HEK293 (cell line): Measurements from ENCODE around the gene PPP6R3.

Experiments
- CTCF ChIA-PET: fragments of 350-600 bp; formaldehyde crosslinking; extraction: SDS; loops from one replicate; lab custom pipeline; 2021; ENCODE audit warnings: antibody characterized with exemption; lab: Yijun Ruan, JAX
- POLR2A ChIA-PET: fragments of 300-600 bp; formaldehyde crosslinking; extraction: SDS; loops from one replicate; lab custom pipeline; 2020; ENCODE audit warnings: antibody characterized with exemption, inconsistent platforms; lab: Yijun Ruan, JAX
- H3K27ac ChIP-seq: fragments of 200-500 bp; sonication (Bioruptor generic); 2 replicates; pipeline ENCODE4 v1.5.1; 2014; ENCODE audit warnings: low read depth, low read length, control low read depth, inconsistent platforms; ENCODE audit errors: extremely low read depth
- H3K36me3 ChIP-seq, 2 experiments: fragments of 200-500 bp in 1 of 2; sonication (Bioruptor generic) in 1 of 2; 1 replicate in 1 of 2; 2 replicates in 1 of 2; pipeline ENCODE4 v1.5.1; 2014 to 2017; ENCODE audit warnings: inconsistent platforms in 2 of 2, low read length in 2 of 2; ENCODE audit not compliant: control insufficient read depth in 2 of 2, insufficient read depth in 1 of 2
- H3K4me1 ChIP-seq: fragments of 200-500 bp; sonication (Bioruptor generic); 2 replicates; pipeline ENCODE4 v1.5.1; 2014; ENCODE audit warnings: mild to moderate bottlenecking, low read length, inconsistent platforms; ENCODE audit not compliant: control insufficient read depth, insufficient read depth
- H3K4me3 ChIP-seq: 2 replicates; pipeline ENCODE4 v1.5.1; 2011; ENCODE audit warnings: low read depth, mild to moderate bottlenecking, control low read depth, low read length, moderate library complexity
- H3K9me3 ChIP-seq: fragments of 200-500 bp; sonication (Bioruptor generic); 2 replicates; pipeline ENCODE4 v1.5.1; 2014; ENCODE audit warnings: low read depth, low read length, inconsistent platforms; ENCODE audit not compliant: control insufficient read depth, insufficient read depth
- GFI1B ChIP-seq: fragments of 450-650 bp; formaldehyde crosslinking; IDR thresholded peaks from 2 replicates; pipeline ENCODE4 v1.5.1; 2016; ENCODE audit warnings: missing biosample characterization, missing genetic modification characterization
- GLI2 ChIP-seq: fragments of 450-650 bp; formaldehyde crosslinking; IDR thresholded peaks from 2 replicates; pipeline ENCODE4; 2017; ENCODE audit warnings: missing biosample characterization, missing genetic modification characterization, low read depth, borderline replicate concordance
- IKZF3 ChIP-seq: fragments of 450-650 bp; IDR thresholded peaks from 2 replicates; pipeline ENCODE4 v1.5.0; 2018; ENCODE audit warnings: missing biosample characterization, mild to moderate bottlenecking, missing genetic modification characterization, moderate library complexity
- REPIN1 ChIP-seq: fragments of 450-650 bp; formaldehyde crosslinking; IDR thresholded peaks from 2 replicates; pipeline ENCODE4 v1.5.1; 2017; ENCODE audit warnings: missing biosample characterization, missing genetic modification characterization, low read depth
- TRIM28 ChIP-seq: IDR thresholded peaks from 2 replicates; pipeline ENCODE4 v1.6.1; 2011; ENCODE audit warnings: low read length, control low read depth, borderline replicate concordance
- WT1 ChIP-seq: fragments of 450-650 bp; formaldehyde crosslinking; IDR thresholded peaks from 2 replicates; pipeline ENCODE4 v1.5.1; 2016; ENCODE audit warnings: missing biosample characterization, missing genetic modification characterization
- ZBTB17 ChIP-seq: fragments of 450-650 bp; formaldehyde crosslinking; IDR thresholded peaks from 2 replicates; pipeline ENCODE4 v1.5.1; 2016; ENCODE audit warnings: missing biosample characterization, missing genetic modification characterization
- ZBTB8A ChIP-seq: fragments of 450-650 bp; formaldehyde crosslinking; IDR thresholded peaks from 2 replicates; pipeline ENCODE4 v1.5.1; 2016; ENCODE audit warnings: missing biosample characterization, missing genetic modification characterization
- ZFP69B ChIP-seq: fragments of 450-650 bp; formaldehyde crosslinking; IDR thresholded peaks from 2 replicates; pipeline ENCODE4 v1.5.1; 2016; ENCODE audit warnings: missing biosample characterization, missing genetic modification characterization
- ZIC2 ChIP-seq: fragments of 450-650 bp; formaldehyde crosslinking; IDR thresholded peaks from 2 replicates; pipeline ENCODE4 v1.5.1; 2016; ENCODE audit warnings: missing biosample characterization, missing genetic modification characterization
- ZNF133 ChIP-seq: fragments of 450-650 bp; formaldehyde crosslinking; IDR thresholded peaks from 2 replicates; pipeline ENCODE4 v1.5.1; 2016; ENCODE audit warnings: missing biosample characterization, missing genetic modification characterization
- ZNF214 ChIP-seq: fragments of 450-650 bp; formaldehyde crosslinking; IDR thresholded peaks from 2 replicates; pipeline ENCODE4 v1.5.1; 2017; ENCODE audit warnings: missing biosample characterization, mild to moderate bottlenecking, missing genetic modification characterization, borderline replicate concordance
- ZNF335 ChIP-seq: fragments of 450-650 bp; formaldehyde crosslinking; conservative IDR thresholded peaks from 2 replicates; pipeline ENCODE4 v1.5.1; 2016; ENCODE audit warnings: missing biosample characterization, missing genetic modification characterization
- ZNF521 ChIP-seq: fragments of 450-650 bp; formaldehyde crosslinking; IDR thresholded peaks from 2 replicates; pipeline ENCODE4 v1.5.1; 2017; ENCODE audit warnings: missing biosample characterization, mild to moderate bottlenecking, missing genetic modification characterization
- ZNF843 ChIP-seq: fragments of 450-650 bp; formaldehyde crosslinking; IDR thresholded peaks from 2 replicates; pipeline ENCODE4 v1.5.1; 2016; ENCODE audit warnings: missing biosample characterization, missing genetic modification characterization
- ZSCAN16 ChIP-seq: fragments of 450-650 bp; formaldehyde crosslinking; IDR thresholded peaks from 2 replicates; pipeline ENCODE4 v1.5.1; 2016; ENCODE audit warnings: missing biosample characterization, missing genetic modification characterization
- ZSCAN23 ChIP-seq: fragments of 450-650 bp; formaldehyde crosslinking; IDR thresholded peaks from 2 replicates; pipeline ENCODE4 v1.5.1; 2016; ENCODE audit warnings: missing biosample characterization, missing genetic modification characterization
- TF ChIP-seq, protein P1 (sequence below): fragments of 450-650 bp; formaldehyde crosslinking; IDR thresholded peaks from 2 replicates; pipeline ENCODE4 v1.5.1; 2016; ENCODE audit warnings: missing biosample characterization, missing genetic modification characterization
- TF ChIP-seq, protein P2 (sequence below): fragments of 450-650 bp; formaldehyde crosslinking; IDR thresholded peaks from 2 replicates; pipeline ENCODE4 v1.5.1; 2016; ENCODE audit warnings: missing biosample characterization, missing genetic modification characterization

PPP6R3 gene

DNA sequence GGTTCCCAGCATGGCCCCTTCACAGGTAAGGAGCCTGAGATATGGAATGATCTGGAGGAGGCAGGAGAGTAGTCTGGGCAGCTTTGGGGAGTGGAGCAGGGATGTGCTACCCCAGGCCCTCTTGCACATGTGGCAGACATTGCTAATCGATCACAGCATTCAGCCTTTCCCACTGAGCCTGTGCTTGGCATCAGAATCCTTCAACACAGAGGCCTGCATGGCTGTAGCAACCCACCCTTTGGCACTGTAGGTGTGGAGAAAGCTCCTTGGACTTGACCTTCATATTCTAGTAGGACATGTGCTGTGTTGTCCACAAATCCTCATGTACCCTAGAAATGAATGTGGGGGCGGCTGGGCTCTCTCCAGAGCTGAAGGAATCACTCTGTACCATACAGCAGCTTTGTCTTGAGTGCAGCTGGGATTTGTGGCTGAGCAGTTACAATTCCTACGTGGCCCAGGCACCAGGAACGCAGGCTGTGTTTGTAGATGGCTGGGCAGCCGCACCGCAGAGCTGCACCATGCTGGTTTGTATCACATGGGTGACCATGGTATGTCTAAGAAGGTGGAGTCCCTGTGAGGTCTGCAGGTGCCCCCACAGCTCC is 21.8 kb upstream of the PPP6R3 start:
- H3K4me3 ChIP-seq: no peak overlapping the region
- H3K9me3 ChIP-seq: no peaks in the 10 kb centered on the region
- TF ChIP-seq TRIM28 (no peak), ZBTB17 (tag by site-specific recombination) (peak; percentile 79)
- CTCF ChIA-PET: no interaction called here
- peaks cover 0 to 41% of the 10 kb centered on the region in 2 experiments; a peak in 2 of 3 replicates for H3K36me3 ChIP-seq
- H3K4me1 ChIP-seq: peaks cover 11% of the 10 kb centered on the region; the same call in 1 of the 2 replicates
- H3K27ac ChIP-seq: no peak overlapping the region
- POLR2A ChIA-PET: no interaction called here

DNA sequence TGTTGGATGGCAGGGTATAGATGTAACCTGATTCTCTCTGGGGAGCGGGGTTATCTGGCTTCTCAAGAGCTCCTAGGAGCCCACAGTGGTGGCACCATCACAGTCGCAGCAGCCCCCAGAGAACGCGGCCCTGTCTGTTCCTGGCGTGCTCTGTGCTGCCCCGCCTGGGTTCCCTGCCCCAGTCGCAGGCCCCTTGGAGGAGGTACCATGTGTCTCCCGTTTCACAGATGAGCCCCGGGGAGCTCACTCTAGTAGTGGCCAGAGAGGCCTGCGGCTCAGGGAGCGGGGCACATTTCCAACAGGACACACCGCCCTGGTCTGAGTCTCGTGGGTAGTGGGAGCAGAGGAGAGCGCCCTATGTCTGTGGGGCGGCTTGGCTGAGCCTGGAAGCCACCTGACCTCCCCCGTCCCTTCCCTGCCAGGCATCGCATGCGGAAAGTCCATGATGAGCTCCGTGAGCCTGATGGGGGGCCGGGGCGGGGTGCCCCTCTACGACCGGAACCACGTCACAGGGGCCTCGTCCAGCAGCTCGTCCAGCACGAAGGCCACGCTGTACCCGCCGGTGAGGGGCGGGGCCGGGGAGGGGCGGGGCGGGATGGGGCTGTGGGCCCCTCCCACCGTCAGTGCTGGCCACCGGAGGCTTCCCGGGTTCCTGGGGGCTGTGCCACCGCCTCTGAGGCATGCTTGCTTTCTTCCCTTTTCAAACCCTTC is 21.0 kb upstream of the PPP6R3 start:
- peaks cover 0 to 36% of the 10 kb centered on the region in 2 experiments; a peak in 2 of 3 replicates for H3K36me3 ChIP-seq
- no peaks in the 10 kb centered on the region for H3K9me3 ChIP-seq
- CTCF ChIA-PET: interaction anchor here (0.6 kb wide), 1 partner anchor 121 kb away, joined by 4 read pairs; no protein-coding TSS in a partner anchor
- no peak overlapping the region for H3K4me3 ChIP-seq
- no peak overlapping the region for H3K27ac ChIP-seq
- TF ChIP-seq ZNF521 (tag by site-specific recombination) (no peak), ZIC2 (0 out of 2 replicates have a peak, but pooled peaks have one; percentile 24)
- POLR2A ChIA-PET: no interaction called here
- peaks cover 11% of the 10 kb centered on the region; the same call in 1 of the 2 replicates for H3K4me1 ChIP-seq

DNA sequence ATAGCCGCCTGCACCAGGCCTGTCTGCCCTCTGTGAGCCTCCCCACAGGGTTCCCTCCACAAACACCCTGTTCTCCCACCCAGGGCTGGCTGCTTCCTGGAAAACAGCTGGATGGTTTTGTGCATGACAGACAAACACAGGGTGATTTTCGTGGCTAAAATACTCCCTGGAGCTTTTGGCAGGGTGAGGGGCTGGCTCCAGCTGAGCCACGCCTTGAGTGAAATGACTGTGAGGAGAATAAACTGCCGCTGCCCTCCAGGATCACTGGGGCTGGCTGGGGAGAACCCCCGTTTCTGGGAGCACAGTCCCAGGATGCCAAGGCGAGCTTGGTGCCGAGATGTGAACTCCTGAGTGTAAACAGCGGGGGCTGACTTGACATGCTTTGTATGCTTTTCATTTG is 20.3 kb upstream of the PPP6R3 start:
- CTCF ChIA-PET: interaction anchor here (0.6 to 1.1 kb wide), 2 partner anchors 57 to 122 kb away, joined by 3 to 4 read pairs; no protein-coding TSS in a partner anchor
- TF ChIP-seq ZIC2 (peak; percentile 94), ZNF335 (tag by site-specific recombination) (no peak), GFI1B (tag by site-specific recombination) (no peak), ZBTB8A (no peak), GLI2 (tag by site-specific recombination) (no peak)
- no peak overlapping the region for H3K27ac ChIP-seq
- peaks cover 0 to 30% of the 10 kb centered on the region in 2 experiments; a peak in 2 of 3 replicates for H3K36me3 ChIP-seq
- H3K4me1 ChIP-seq: peaks cover 11% of the 10 kb centered on the region; the same call in 1 of the 2 replicates
- POLR2A ChIA-PET: no interaction called here
- H3K4me3 ChIP-seq: no peak overlapping the region
- H3K9me3 ChIP-seq: no peaks in the 10 kb centered on the region

DNA sequence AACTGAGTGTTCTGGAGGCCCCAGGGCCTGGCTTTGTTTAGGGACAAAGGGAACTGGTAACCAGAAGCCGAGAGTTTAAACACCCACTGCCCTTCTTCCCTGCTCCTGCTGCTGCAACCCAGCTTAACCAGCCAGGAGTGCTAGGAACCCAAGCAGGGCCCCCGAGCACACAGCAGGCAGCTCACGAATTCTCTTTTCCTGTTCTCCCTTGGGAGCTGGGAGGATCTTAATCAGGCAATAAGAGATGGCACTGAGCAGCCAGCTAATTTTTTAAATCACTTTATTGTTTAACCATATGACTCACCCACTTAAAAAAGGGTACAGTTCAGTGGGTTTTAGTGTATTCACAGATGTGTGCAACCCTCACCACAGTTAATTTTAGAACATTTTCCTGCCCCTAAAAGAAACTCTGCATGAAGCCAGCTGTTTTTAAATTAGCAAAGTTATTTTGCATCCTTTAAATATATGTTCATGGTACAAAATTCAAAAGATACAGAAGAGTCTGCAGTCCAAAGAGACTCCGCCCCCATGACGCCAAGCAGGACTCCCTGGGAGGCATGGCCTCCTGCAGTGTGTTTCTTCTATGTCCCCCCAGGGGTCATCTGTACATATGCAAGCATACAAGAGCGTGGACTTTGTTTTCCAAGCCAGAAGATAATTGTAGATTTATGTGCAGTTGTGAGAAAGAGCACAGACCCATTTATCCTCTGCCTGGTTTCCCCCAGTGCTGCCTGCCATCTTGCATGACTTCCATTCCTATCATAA is 18.9 kb upstream of the PPP6R3 start:
- ChIA-PET CTCF (interaction anchor here (0.6 to 1.1 kb wide), 5 partner anchors 30 to 184 kb away, joined by 3 to 4 read pairs (median 4); no protein-coding TSS in a partner anchor), POLR2A (interaction anchor here (0.8 kb wide), 1 partner anchor 18 kb away, joined by 3 read pairs; no protein-coding TSS in a partner anchor)
- Histone ChIP-seq H3K9me3 (no peaks in the 10 kb centered on the region), H3K4me1 (peaks cover 11% of the 10 kb centered on the region; the same call in 1 of the 2 replicates), H3K36me3 (peaks cover 0 to 27% of the 10 kb centered on the region in 2 experiments; a peak in 2 of 3 replicates), H3K4me3 (no peak overlapping the region), H3K27ac (peak overlapping the region; percentile 71)
- TF ChIP-seq IKZF3 (tag by site-specific recombination) (peak; percentile 94), ZFP69B (tag by site-specific recombination) (peak; percentile 80), ZSCAN23 (0 out of 2 replicates have a peak, but pooled peaks have one; percentile 22), WT1 (tag by site-specific recombination) (peak; percentile 87), ZSCAN16 (no peak), ZNF133 (no peak), ZNF214 (no peak), ZIC2 (peak; percentile 78), ZNF843 (tag by site-specific recombination) (peak; percentile 35; the same call in 1 of the 2 replicates), REPIN1 (tag by site-specific recombination) (no peak)
- TF ChIP-seq, protein P1, sequence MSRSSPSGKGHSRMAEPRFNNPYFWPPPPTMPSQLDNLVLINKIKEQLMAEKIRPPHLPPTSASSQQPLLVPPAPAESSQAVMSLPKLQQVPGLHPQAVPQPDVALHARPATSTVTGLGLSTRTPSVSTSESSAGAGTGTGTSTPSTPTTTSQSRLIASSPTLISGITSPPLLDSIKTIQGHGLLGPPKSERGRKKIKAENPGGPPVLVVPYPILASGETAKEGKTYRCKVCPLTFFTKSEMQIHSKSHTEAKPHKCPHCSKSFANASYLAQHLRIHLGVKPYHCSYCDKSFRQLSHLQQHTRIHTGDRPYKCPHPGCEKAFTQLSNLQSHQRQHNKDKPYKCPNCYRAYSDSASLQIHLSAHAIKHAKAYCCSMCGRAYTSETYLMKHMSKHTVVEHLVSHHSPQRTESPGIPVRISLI (tag by site-specific recombination): 0 out of 2 replicates have a peak, but pooled peaks have one; percentile 3
- TF ChIP-seq, protein P2, sequence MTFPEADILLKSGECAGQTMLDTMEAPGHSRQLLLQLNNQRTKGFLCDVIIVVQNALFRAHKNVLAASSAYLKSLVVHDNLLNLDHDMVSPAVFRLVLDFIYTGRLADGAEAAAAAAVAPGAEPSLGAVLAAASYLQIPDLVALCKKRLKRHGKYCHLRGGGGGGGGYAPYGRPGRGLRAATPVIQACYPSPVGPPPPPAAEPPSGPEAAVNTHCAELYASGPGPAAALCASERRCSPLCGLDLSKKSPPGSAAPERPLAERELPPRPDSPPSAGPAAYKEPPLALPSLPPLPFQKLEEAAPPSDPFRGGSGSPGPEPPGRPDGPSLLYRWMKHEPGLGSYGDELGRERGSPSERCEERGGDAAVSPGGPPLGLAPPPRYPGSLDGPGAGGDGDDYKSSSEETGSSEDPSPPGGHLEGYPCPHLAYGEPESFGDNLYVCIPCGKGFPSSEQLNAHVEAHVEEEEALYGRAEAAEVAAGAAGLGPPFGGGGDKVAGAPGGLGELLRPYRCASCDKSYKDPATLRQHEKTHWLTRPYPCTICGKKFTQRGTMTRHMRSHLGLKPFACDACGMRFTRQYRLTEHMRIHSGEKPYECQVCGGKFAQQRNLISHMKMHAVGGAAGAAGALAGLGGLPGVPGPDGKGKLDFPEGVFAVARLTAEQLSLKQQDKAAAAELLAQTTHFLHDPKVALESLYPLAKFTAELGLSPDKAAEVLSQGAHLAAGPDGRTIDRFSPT: peak; percentile 19; the same call in 1 of the 2 replicates
